GM23338 (cell line): ENCODE measurements around the gene AQP7.

ENCODE experiments used
- CREB1 ChIP-seq: fragments of 250-450 bp; sonication (Bioruptor Pico); IDR thresholded peaks from 2 replicates; pipeline ENCODE4 v1.5.0; 2020; ENCODE audit warnings: low read depth, mild to moderate bottlenecking, moderate library complexity
- CTCF ChIP-seq, 2 experiments: fragments of 200-600 bp in 1 of 2; sonication (generic) in 1 of 2; conservative IDR thresholded peaks; 2 replicates each; pipeline versions ENCODE4 v1.5.1 to v1.6.1; 2016 to 2017; ENCODE audit warnings: antibody characterized with exemption in 2 of 2, low read depth in 2 of 2, mild to moderate bottlenecking in 2 of 2, moderate library complexity in 1 of 2
- EZH2 ChIP-seq: fragments of 200-600 bp; sonication (generic); IDR thresholded peaks from one replicate; pipeline ENCODE4 v1.8.0; 2017; ENCODE audit warnings: antibody characterized with exemption, mild to moderate bottlenecking, low read depth; ENCODE audit not compliant: unreplicated experiment
- EZH2phosphoT487 ChIP-seq: fragments of 200-600 bp; sonication (generic); IDR thresholded peaks from one replicate; pipeline ENCODE4 v1.8.1; 2018; ENCODE audit warnings: antibody characterized with exemption; ENCODE audit not compliant: unreplicated experiment
- JUNB ChIP-seq: IDR thresholded peaks from one replicate; pipeline ENCODE4 v1.6.1; 2016; ENCODE audit warnings: antibody characterized with exemption; ENCODE audit not compliant: unreplicated experiment
- NANOG ChIP-seq: IDR thresholded peaks from 2 replicates; pipeline ENCODE4 v1.6.1; 2016; ENCODE audit warnings: antibody characterized with exemption, borderline replicate concordance
- POLR2AphosphoS5 ChIP-seq: IDR thresholded peaks from 2 replicates; pipeline ENCODE4 v1.6.1; 2016; ENCODE audit warnings: antibody characterized with exemption, low read depth
- STAT1 ChIP-seq: IDR thresholded peaks from one replicate; pipeline ENCODE4 v1.6.1; 2016; ENCODE audit warnings: antibody characterized with exemption; ENCODE audit not compliant: unreplicated experiment
- ZNF114 ChIP-seq: fragments of 250-450 bp; sonication (Bioruptor Pico); IDR thresholded peaks from 2 replicates; pipeline ENCODE4 v1.5.0; 2020; ENCODE audit warnings: mild to moderate bottlenecking, moderate library complexity
- ZNF331 ChIP-seq: fragments of 250-450 bp; sonication (Bioruptor Pico); IDR thresholded peaks from 2 replicates; pipeline ENCODE4 v1.5.0; 2020; ENCODE audit warnings: low read depth, mild to moderate bottlenecking, moderate library complexity
- TF ChIP-seq, protein P1 (sequence below): IDR thresholded peaks from one replicate; pipeline ENCODE4 v1.6.1; 2018; ENCODE audit warnings: antibody characterized with exemption; ENCODE audit not compliant: unreplicated experiment
- TF ChIP-seq, protein P2 (sequence below): IDR thresholded peaks from 2 replicates; pipeline ENCODE4 v1.6.1; 2016; ENCODE audit warnings: antibody characterized with exemption
- TF ChIP-seq, protein P3 (sequence below): fragments of 250-450 bp; sonication (Bioruptor Pico); IDR thresholded peaks from 2 replicates; pipeline ENCODE4 v1.5.0; 2020; ENCODE audit warnings: mild to moderate bottlenecking, moderate library complexity

GRCh38 chr9:33434317-33435105, 32.1 kb upstream of the AQP7 start:
- TF ChIP-seq CTCF (conservative IDR thresholded peaks at IDR 0.05; ENCODE audit: low read depth in 2 of 2) (no peak), JUNB (no peak), NANOG (no peak), EZH2 (no peak), EZH2phosphoT487 (no peak), POLR2AphosphoS5 (no peak), CREB1 (CRISPR knock-in tag) (no peak), ZNF114 (no peak), ZNF331 (CRISPR knock-in tag) (no peak), STAT1 (no peak)
- TF ChIP-seq, protein P1, sequence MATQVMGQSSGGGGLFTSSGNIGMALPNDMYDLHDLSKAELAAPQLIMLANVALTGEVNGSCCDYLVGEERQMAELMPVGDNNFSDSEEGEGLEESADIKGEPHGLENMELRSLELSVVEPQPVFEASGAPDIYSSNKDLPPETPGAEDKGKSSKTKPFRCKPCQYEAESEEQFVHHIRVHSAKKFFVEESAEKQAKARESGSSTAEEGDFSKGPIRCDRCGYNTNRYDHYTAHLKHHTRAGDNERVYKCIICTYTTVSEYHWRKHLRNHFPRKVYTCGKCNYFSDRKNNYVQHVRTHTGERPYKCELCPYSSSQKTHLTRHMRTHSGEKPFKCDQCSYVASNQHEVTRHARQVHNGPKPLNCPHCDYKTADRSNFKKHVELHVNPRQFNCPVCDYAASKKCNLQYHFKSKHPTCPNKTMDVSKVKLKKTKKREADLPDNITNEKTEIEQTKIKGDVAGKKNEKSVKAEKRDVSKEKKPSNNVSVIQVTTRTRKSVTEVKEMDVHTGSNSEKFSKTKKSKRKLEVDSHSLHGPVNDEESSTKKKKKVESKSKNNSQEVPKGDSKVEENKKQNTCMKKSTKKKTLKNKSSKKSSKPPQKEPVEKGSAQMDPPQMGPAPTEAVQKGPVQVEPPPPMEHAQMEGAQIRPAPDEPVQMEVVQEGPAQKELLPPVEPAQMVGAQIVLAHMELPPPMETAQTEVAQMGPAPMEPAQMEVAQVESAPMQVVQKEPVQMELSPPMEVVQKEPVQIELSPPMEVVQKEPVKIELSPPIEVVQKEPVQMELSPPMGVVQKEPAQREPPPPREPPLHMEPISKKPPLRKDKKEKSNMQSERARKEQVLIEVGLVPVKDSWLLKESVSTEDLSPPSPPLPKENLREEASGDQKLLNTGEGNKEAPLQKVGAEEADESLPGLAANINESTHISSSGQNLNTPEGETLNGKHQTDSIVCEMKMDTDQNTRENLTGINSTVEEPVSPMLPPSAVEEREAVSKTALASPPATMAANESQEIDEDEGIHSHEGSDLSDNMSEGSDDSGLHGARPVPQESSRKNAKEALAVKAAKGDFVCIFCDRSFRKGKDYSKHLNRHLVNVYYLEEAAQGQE: no peak
- TF ChIP-seq, protein P2, sequence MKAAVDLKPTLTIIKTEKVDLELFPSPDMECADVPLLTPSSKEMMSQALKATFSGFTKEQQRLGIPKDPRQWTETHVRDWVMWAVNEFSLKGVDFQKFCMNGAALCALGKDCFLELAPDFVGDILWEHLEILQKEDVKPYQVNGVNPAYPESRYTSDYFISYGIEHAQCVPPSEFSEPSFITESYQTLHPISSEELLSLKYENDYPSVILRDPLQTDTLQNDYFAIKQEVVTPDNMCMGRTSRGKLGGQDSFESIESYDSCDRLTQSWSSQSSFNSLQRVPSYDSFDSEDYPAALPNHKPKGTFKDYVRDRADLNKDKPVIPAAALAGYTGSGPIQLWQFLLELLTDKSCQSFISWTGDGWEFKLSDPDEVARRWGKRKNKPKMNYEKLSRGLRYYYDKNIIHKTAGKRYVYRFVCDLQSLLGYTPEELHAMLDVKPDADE: no peak
- TF ChIP-seq, protein P3, sequence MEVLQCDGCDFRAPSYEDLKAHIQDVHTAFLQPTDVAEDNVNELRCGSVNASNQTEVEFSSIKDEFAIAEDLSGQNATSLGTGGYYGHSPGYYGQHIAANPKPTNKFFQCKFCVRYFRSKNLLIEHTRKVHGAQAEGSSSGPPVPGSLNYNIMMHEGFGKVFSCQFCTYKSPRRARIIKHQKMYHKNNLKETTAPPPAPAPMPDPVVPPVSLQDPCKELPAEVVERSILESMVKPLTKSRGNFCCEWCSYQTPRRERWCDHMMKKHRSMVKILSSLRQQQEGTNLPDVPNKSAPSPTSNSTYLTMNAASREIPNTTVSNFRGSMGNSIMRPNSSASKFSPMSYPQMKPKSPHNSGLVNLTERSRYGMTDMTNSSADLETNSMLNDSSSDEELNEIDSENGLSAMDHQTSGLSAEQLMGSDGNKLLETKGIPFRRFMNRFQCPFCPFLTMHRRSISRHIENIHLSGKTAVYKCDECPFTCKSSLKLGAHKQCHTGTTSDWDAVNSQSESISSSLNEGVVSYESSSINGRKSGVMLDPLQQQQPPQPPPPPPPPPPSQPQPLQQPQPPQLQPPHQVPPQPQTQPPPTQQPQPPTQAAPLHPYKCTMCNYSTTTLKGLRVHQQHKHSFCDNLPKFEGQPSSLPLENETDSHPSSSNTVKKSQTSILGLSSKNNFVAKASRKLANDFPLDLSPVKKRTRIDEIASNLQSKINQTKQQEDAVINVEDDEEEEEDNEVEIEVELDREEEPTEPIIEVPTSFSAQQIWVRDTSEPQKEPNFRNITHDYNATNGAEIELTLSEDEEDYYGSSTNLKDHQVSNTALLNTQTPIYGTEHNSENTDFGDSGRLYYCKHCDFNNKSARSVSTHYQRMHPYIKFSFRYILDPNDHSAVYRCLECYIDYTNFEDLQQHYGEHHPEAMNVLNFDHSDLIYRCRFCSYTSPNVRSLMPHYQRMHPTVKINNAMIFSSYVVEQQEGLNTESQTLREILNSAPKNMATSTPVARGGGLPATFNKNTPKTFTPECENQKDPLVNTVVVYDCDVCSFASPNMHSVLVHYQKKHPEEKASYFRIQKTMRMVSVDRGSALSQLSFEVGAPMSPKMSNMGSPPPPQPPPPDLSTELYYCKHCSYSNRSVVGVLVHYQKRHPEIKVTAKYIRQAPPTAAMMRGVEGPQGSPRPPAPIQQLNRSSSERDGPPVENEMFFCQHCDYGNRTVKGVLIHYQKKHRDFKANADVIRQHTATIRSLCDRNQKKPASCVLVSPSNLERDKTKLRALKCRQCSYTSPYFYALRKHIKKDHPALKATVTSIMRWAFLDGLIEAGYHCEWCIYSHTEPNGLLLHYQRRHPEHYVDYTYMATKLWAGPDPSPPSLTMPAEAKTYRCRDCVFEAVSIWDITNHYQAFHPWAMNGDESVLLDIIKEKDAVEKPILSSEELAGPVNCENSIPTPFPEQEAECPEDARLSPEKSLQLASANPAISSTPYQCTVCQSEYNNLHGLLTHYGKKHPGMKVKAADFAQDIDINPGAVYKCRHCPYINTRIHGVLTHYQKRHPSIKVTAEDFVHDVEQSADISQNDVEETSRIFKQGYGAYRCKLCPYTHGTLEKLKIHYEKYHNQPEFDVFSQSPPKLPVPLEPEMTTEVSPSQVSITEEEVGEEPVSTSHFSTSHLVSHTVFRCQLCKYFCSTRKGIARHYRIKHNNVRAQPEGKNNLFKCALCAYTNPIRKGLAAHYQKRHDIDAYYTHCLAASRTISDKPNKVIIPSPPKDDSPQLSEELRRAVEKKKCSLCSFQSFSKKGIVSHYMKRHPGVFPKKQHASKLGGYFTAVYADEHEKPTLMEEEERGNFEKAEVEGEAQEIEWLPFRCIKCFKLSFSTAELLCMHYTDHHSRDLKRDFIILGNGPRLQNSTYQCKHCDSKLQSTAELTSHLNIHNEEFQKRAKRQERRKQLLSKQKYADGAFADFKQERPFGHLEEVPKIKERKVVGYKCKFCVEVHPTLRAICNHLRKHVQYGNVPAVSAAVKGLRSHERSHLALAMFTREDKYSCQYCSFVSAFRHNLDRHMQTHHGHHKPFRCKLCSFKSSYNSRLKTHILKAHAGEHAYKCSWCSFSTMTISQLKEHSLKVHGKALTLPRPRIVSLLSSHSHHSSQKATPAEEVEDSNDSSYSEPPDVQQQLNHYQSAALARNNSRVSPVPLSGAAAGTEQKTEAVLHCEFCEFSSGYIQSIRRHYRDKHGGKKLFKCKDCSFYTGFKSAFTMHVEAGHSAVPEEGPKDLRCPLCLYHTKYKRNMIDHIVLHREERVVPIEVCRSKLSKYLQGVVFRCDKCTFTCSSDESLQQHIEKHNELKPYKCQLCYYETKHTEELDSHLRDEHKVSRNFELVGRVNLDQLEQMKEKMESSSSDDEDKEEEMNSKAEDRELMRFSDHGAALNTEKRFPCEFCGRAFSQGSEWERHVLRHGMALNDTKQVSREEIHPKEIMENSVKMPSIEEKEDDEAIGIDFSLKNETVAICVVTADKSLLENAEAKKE: no peak
